RPMI7951 (cell line): ENCODE measurements around the gene B4GALT3. TPM values are rescaled to one million over a fixed set of nuclear protein-coding genes. Genes with fewer than 3 reads are reported as not detected.
"Not testable (repeated sequence)": the region's sequence is repeated elsewhere in the genome, so short reads cannot be mapped to it uniquely, and the experiment has no call there.

Source experiments
- DNase-seq: peaks from one replicate; pipeline ENCODE4 v3.0.0-alpha.2; 2012; ENCODE audit warnings: low read depth
- total RNA-seq: library from RNA; depleted of rRNA; stranded (reverse); fragments of >200 nt; shearing (Covaris generic); gene quantifications from 2 replicates; pipeline ENCODE4 v1.2.3, GENCODE V29; 2014; rRNA removed

The B4GALT3 gene
- 13.7 and 16.7 TPM in 2 replicates for total RNA-seq

DNA sequence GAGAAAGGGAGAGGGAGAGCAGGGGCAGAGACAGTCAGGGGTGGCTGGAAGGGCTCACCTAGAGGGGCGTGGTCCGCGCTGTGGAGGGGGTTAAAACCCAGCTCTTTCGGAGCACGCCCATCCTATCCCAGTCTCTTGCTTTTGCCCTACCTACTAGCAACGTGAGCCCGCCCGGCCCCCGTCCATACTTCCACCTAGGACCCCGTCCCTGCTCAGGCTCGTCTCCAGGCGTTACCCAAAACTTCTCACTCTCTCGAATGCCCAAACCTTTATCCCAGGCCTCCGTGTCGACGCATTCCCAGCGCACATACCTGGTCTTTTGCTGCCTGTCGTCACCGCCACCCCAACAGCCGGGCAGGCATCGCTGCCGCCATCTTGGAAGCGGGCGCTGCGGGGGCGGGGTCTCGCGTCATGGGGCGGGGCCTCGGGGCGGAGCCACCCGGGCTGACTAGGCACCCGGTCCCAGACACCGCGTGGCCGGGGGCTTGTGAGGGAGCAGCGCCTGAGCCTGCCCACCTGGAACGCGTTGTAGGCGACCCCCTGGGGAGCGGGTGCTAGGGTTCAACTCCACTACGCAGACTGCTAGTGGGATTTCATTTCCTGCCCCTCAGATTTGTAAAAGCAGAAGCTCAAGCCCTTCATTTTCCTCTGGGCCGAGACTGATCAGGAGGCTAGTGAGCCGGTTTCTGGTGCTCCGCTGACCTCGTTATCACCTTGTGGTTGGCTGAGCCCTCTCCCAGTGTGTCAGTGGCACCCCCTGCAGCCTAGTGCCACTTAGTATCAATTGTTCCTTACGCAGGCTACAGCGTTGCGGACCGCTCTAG is at the start of gene B4GALT3:
TSS of gene B4GALT3 (minus strand) at position 396 of the 824 bp plus-strand sequence. CDS start 1,447 bp downstream, outside the sequence.
- DNase-seq, result peak; percentile 75

DNA sequence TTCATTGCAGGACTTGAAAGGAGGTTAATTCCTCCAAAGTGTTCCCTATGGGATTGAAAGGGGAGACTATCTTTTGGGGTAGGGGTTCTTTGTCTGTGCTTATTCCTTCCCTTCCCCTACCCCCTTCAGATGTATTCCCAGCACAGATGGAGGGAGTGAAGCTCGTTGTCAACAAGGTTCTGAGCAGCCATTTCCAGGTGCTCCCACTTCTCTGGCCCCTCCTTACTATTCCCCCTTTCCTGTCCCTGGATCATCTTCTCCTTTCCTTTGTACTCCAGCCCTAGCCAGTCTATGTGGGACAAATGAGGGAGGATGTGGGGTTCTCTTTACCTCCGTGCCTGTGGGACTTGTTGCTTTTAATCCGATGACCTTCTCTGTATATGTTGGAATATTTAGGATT is 49.5 kb upstream of the B4GALT3 start:
- no peak for DNase-seq

DNA sequence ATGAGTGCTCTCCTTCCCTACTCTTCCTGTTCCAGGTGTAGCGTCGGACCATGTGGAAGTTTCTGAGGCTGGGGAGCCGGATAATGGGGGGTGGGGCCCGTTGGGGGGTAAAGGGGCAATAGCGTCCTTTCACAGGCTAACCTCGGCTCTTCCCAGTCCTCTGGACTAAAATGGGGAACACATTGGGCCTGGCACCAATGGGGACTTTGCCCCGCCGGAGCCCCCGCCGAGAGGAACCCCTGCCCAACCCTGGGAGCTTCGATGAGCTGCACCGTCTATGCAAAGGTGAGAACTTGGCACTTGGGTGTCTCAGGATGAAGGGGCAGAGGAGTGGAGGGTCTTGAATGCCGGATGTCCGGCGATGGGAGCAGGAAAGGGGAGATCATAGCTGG is 49.0 kb upstream of the B4GALT3 start:
- DNase-seq, result no peak

DNA sequence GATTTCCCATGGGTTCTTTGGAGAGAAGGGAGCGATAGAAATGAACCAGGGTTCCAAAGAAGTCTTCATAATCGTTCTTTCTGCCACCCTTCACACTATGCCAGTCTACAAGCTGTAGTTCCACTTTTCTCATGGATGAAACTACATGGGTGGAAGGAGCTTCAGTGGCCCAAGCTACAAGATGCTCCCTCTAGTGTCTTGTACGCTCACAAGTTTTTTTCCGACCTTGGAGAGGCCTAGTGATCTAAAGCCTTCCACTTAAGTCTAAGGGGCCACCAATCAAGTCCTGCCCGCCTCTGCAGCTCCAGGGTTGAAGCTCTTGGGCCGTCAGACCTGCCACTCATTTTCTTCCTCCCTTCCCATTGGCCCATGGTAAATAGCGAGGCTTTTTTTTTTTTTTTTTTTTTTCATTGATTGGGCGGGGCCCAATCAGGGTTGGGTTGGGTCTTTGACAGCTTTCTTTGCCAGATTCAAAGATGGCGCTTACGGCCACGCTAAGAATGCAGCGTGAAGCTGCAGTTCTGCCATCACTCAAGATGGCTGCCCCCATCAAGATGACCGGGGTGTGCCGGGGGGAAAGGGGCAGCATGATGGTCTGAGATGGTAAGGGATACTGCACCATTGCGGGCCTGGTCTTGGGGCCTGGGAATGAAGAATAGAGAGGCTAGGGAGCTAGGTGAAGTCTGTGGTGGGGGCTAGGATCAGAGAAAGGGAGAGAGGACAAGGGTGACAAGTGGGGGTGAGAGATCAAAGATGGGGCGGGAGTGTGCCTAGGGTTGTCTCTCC is 48.4 kb upstream of the B4GALT3 start, which contains the start of gene TOMM40L:
TSS of gene TOMM40L (plus strand) at position 527 of the 786 bp plus-strand sequence. CDS start 430 bp downstream, outside the sequence.
- DNase-seq, result peak; percentile 99

DNA sequence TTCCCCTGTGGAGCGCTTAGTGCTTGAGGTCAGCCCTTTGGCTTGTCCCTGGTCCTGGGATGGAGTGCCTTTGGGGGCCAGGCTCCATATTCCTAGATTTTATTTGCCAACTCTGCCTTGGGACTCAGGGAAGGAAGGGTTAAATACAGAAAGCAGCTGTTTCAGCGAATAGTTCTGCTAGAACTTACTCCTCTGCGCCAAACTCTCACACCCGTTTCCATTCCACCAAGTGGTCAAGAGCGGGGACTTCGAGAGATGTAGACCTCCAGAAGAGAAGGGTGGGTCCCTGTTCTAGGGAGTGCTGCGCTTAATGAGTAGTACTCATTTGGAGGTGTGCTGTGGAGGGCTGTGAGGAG is 47.8 kb upstream of the B4GALT3 start:
- no peak for DNase-seq

DNA sequence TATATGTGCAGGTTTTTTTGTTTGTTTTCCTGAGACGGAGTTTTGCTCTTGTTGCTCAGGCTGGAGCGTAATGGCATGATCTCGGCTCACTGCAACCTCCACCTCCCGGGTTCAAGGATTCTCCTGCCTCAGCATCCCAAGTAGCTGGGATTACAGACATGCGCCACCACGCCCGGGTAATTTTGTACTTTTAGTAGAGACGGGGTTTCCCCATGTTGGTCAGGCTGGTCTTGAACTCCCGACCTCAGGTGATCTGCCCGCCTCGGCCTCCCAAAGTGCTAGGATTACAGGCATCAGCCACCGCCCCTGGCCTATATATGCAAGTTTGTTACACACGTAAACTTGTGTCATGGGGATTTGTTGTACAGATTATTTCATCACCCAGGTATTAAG is 47.4 kb upstream of the B4GALT3 start:
- DNase-seq, result not testable (repeated sequence)

DNA sequence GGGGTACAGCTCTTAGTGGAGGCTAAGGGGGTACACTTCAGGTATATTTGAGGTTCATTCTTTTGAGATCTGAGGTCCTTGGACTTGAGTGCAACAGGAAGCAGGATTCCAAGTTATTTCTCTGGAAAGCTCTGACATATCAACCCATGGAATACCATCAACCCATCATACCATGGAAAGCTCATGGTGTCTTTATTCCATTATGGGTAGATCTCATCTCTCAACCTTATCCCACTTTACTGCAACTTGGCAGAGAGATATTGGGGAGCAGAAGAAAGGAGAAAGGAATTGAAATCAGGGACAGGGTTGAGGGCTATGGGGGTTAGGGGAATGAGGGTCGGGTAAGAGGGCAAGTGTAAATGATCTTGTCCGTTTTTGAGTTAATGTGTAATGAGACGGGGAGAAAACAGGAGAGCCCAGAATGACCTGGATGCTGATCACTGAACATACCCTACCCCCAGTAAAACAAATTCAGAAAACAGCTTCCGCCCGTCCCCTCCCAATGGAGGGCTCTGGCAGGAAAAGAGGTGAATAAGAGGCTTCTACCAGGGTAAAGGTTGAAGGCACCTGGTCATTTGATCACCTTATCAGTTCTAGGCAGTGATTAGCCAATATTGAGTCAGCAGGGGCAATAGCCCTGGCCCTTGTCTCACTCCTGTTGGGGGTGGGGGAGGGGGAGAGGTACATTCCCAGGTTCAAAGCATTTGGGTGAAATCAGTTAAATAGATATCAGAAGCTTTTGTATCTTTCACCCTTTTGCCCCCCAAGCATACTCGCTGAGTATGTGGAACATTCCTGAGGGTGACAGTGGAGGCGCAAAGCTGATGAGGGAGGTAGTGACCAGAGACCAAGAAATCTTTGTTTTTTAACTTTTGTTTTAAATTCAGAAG is 46.7 kb upstream of the B4GALT3 start:
- no peak for DNase-seq

DNA sequence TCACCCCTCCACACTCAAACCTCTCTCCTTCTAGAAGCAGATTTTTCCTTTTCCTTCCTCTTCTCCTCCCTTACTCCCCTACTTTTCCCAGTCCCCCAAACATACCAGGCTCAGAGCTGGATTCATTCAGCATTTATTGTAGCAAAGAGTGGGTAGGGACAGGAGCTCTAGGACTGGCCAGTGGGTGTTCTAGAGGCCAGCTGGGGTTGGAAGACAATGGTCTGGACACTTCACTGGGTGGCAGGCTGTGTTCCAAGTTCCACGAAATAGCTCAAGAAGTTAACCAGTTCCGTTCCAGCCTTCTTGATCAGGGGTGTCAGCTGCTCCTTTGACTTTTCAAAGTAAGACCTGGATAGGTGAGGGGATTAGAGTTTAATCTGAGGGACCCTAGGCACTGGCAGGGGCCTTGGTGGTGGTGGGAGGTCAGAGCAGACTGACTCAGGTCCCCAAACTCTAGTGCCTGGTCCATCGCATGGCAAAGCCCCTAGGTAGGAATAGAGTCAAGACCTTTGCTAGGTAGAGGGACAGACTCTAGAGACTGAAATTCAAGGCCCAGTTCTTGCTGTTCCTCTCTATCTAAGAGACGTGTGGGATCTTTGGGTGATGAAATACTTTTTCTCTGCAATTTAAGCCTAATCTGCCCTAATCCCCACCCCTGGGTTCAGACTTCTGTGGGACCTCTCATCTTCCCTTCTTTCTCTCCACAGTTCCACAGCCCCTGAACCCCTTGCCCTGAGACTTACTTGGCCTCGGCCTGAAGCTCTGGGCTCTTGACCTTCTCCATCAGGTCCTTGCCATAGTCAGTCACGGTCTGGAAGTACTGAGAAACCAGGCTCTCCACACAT is 45.1 kb upstream of the B4GALT3 start:
- no peak for DNase-seq

DNA sequence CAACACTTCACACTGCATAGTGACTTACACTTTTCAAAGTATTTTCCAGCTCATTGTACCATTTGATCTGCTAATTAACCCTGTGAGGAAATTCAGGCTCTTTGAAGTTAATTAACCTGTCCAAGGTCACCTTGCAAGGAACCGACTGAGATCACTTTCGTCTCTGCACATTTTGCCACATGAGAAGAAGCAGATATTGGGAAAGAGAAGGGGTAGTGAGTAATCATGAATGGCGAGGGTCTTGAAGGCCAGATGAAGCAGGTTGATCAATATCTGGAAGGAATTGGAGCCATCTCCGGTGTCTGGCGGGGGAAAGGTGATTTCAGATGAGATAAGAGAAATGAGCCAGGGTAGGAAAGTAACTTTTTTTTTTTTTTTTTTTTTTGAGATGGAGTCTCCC is 42.7 kb upstream of the B4GALT3 start:
- DNase-seq, result no peak

DNA sequence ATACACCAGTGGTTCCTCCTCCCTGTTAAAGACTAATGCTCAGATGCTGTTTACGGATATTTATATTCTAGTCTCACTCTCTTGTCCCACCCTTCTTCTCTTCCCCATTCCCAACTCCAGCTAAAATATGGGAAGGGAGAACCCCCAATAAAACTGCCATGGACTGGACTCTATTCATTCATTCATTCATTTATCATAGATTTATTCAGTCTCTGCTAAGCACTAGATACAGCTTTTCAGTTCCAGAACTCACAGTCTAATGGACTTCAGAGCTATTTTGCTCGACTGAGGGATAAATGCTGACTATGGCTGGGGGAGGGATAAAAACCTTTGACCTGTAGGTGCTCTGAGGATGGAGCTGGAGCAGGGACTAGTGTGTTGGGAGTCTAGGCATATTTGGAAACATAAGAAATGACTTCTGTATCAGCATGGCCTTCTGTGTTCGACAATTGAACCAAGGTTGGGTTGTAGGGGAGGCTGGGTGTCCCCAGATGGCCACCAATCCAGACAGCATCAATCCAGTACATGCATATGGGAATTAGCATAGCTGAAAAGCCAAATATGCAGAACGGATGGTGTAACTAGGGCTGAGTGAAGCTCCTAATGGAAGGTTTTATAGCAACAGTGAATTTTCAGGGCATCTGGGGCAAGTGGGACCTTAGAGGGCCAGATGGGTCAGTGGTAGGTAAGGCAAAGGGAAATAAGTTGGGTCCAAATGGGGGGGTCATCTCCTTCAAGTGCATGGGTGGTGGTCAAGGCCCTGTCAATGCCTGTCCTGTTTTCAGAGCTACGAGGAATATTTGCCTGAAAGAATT is 42.0 kb upstream of the B4GALT3 start:
- no peak for DNase-seq

DNA sequence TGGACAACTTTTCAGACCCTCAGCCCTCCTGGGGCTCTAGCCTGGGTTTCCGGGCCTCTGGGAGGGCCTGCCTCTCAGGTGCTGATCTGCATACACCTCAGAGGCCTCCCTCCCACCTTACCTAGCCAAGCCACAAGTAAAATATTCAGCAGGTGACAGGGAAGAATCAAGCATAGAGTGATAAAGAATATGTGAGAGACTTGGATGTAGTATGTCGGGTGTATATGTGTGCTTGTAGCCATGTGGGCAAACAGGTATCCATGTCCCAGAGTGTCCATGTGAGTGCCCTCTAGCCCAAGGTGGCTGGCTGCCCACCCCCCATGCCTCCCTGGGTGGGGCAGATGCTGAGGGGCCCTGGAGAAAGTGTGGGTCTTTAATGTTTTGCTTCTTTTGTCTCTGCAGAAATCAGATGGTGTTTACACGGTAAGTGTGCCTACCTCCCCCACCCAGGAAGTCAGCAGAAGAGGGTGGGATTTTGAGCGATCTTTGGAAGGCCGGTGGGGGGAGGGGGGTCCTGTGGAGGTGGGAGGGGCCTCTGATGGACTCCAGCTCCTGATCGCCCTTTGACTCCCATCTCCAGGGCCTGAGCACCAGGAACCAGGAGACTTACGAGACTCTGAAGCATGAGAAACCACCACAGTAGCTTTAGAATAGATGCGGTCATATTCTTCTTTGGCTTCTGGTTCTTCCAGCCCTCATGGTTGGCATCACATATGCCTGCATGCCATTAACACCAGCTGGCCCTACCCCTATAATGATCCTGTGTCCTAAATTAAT is 41.2 kb upstream of the B4GALT3 start:
- DNase-seq, result no peak

DNA sequence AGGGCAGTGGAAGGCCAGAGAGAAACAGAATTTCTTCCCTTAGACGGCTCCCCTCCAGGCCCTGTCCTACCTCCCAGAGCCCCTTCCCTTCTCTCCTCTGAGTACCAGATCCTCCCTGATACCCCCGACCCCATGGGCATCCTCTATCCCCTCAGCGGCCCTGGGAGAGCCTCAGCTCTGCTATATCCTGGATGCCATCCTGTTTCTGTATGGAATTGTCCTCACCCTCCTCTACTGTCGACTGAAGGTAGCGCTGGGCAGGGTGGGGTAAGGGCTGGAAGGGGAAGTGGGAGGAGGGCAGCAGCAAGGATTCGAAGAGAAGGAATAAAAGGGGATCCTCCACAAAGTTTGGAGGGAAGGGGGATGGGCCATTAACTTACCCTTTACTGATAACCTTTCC is 40.5 kb upstream of the B4GALT3 start:
- DNase-seq, result no peak

DNA sequence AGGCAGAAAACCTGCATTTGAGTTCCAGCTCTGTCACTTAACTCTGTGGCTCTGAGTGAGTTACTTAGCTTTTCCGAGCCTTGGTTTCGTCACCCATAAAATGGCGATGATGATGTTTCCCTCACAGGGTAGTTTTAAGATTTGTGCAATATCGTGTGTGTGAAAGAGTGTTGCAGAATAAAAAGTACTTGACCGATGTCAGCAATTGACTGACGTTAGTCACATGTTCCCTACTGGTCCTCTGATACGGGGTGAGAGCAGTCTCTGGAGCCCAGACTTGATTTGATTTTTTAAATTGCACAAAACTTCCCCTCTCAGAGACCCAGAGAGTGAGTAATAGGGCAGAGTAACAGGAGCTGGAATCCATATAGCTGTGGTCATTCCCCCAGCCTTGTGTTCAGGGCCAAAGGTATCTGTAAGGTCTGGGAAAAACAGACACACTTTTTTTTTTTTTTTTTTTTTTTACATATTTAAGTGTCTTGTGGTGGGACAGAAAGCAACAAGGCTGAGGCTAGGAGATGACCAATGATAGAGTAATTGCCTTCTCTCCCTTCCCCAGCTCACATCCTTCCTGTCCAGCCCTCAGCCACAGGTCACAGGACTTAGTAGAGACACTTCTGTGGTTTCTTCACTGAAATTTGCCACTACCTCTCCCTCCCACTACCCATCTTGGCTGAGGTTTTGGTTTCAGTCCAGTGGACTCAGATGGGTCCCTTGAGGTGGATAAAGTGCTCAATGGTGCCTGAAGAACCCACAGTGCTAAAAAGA is 39.8 kb upstream of the B4GALT3 start:
- DNase-seq, result peak; percentile 71

DNA sequence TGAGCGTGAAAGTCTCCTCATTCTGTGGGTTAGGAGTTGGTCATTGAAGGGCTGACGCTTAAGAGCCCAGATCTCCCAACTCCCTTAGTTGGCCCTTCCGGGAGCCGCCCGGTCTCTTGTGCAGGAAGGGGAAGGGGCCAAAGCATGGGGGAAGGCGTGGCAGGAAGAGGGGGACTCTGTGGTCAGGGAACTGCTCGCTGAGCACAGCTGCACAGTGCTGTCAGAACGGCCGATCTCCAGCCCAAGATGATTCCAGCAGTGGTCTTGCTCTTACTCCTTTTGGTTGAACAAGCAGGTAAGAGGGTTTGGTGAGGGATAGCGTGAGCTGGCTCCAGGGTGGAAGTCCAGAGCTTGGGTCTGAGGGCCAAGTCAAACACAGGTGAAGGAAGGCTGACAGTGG is 37.8 kb upstream of the B4GALT3 start, which contains the start of gene FCER1G:
TSS of gene FCER1G (plus strand) at position 220 of the 400 bp plus-strand sequence. CDS start at position 247, 27 bp downstream.
- DNase-seq, result no peak

DNA sequence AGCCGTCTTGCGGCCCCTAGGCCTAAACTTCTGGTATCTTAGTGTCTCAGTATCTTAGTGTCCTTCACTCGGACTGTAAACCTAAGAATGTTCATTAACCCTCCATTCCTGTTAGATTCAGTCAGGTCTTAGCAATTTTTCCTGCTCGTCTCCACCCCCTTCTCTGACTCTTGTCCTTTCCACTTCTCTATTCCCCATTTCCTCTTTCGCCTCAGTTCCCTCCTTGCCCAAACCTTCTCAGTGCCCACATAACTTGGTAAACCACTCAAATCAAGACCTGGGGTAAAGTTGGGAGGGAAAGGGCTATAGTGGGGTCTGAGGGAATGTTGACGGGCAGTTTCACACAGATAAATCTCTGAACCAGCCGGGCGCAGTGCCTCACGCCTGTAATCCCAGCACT is 37.1 kb upstream of the B4GALT3 start:
- no peak for DNase-seq

DNA sequence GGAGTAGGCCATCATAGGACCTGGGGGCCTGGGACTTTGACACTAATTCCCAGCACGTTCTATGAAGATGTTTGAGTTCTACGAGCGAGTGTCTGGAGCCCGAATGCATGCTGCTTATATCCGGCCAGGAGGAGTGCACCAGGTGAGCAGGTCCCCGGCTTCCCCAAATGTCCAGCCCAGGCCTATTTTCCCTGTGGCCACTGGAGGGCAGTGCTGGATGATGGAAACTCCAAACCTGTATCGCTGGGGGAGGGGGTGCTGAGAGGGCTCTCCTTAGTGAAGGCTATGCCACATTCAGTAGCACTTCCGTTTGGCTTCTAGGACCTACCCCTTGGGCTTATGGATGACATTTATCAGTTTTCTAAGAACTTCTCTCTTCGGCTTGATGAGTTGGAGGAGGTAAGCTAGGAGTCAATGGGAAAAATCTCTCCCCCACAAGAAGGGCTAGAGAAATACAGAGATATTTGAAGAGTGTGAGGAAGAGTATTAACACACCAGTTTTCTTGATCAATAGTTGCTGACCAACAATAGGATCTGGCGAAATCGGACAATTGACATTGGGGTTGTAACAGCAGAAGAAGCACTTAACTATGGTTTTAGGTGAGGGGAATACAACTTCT is 32.6 kb upstream of the B4GALT3 start:
- peak; percentile 56 for DNase-seq

DNA sequence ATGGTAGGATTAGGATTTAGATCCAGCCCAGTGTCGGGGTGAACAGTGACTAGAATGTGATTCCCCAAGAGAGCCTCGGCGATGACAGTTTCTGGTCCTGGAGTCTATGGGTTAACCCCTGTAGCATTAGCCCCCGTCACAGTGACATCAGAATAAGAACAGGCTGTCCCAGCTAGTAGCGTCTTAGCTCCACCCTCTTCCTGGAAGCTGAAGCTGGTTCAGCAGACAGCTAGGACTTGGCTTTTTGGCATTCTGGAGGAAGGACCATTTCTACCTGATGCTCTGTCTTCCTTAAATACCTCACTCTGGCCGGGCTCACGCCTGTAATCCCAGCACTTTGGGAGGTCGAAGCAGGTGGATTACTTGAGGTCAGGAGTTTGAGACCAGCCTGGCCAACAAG is 29.9 kb upstream of the B4GALT3 start:
- DNase-seq, result no peak
